Activated CD8-positive, alpha-beta T cell treated with anti-CD3 and anti-CD28 coated beads for 36 hours (primary cell): ENCODE measurements around the gene MBP. TPM values are rescaled to one million over a fixed set of nuclear protein-coding genes. Genes with fewer than 3 reads are reported as not detected.

ENCODE experiments used
- ATAC-seq: fragments of 200-7000 bp; cut with Tn5 transposase; one replicate; pipeline ENCODE4 v1.10.0; 2021; ENCODE audit warnings: mild to moderate bottlenecking, moderate library complexity
- CTCF ChIA-PET: fragments of 350-600 bp; sonication (Branson Sonifier 250); formaldehyde crosslinking; loops from one replicate; lab custom pipeline; 2021; ENCODE audit warnings: antibody characterized with exemption; lab: Charles Lee
- POLR2A ChIA-PET: fragments of 350-600 bp; sonication (Branson Sonifier 250); formaldehyde crosslinking; loops from one replicate; lab custom pipeline; 2021; ENCODE audit warnings: antibody characterized with exemption; lab: Charles Lee
- DNase-seq: peaks from one replicate; pipeline ENCODE4 v3.0.0-alpha.2; 2020
- H3K27ac Mint-ChIP-seq: one replicate; pipeline ENCODE4 v1.8.0; 2021; ENCODE audit warnings: mild to moderate bottlenecking, mixed read lengths
- H3K27me3 Mint-ChIP-seq: one replicate; pipeline ENCODE4 v1.8.0; 2021; ENCODE audit warnings: mixed read lengths
- H3K36me3 Mint-ChIP-seq: one replicate; pipeline ENCODE4 v1.8.0; 2021; ENCODE audit warnings: low read depth, mixed read lengths
- H3K4me1 Mint-ChIP-seq: one replicate; pipeline ENCODE4 v1.8.0; 2021; ENCODE audit warnings: low read depth, mixed read lengths
- H3K4me3 Mint-ChIP-seq: one replicate; pipeline ENCODE4 v1.8.0; 2021; ENCODE audit warnings: mild to moderate bottlenecking, moderate library complexity, mixed read lengths
- H3K9me3 Mint-ChIP-seq: one replicate; pipeline ENCODE4 v1.8.0; 2021; ENCODE audit warnings: mixed read lengths
- intact Hi-C: fragments of 100-400 bp; cut with micrococcal nuclease; formaldehyde crosslinking; loops from one replicate; pipeline ENCODE4 v1.10.0; 2022
- total RNA-seq, 2 experiments: library from RNA; stranded (reverse); gene quantifications; one replicate each; pipeline ENCODE4 v1.2.3, GENCODE V29; 2021
- TF ChIP-seq, protein P1 (sequence below): fragments of 200-600 bp; IDR thresholded peaks from one replicate; pipeline ENCODE4 v1.8.0; 2022; ENCODE audit warnings: antibody characterized with exemption, mild to moderate bottlenecking

The MBP gene
- total RNA-seq, 2 experiments from 2014 or later: 39.9 to 41.5 TPM

DNA sequence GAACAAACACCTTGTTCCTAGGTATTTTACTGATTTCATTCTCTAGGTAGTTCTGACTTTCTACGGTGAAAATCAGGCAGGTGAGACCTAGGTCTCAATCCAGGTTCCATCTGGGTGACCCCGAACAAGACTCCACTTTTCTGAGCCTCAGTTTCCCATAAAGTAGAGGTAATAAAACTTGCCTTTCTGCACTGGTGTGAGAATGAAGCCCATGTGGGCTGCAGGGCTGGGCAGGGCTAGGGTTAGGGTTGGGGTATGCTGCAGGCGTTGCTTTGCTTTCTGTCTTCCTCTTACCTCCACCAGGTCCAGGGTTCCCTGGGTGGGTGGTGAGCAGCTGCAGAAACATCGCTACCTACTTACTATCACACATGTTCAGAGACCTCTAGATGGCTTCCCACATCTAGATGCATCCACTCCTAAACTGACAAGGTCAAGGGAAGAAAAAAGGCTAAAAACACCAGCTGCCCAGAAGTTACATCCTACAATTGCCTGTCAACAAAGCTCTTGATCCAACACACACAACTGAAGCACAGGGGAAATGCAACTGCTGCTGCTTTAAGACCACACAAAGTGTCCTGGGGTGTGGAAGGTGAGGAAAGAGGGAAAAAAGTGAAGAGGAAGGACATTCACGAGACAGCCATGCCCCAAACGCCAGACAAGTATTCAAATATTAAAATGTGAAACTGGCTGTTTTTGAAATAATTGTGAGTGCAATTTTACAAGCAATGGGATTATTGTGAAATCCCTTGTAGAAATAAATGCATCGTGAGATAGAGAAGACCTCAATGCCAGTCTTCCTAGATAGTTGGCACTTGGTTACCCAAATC lies 23.5 kb downstream of the MBP start:
- DNase-seq (no peak), ATAC-seq (no peak)
- intact Hi-C loops: no loop called here
- H3K9me3 Mint-ChIP-seq: peaks cover 20% of the 10 kb centered on the region
- H3K4me3 Mint-ChIP-seq: no peak overlapping the region
- H3K27ac Mint-ChIP-seq: peak overlapping the region; percentile 66
- H3K4me1 Mint-ChIP-seq: peaks cover 92% of the 10 kb centered on the region
- H3K36me3 Mint-ChIP-seq: peaks cover 77% of the 10 kb centered on the region
- TF ChIP-seq, protein P1, sequence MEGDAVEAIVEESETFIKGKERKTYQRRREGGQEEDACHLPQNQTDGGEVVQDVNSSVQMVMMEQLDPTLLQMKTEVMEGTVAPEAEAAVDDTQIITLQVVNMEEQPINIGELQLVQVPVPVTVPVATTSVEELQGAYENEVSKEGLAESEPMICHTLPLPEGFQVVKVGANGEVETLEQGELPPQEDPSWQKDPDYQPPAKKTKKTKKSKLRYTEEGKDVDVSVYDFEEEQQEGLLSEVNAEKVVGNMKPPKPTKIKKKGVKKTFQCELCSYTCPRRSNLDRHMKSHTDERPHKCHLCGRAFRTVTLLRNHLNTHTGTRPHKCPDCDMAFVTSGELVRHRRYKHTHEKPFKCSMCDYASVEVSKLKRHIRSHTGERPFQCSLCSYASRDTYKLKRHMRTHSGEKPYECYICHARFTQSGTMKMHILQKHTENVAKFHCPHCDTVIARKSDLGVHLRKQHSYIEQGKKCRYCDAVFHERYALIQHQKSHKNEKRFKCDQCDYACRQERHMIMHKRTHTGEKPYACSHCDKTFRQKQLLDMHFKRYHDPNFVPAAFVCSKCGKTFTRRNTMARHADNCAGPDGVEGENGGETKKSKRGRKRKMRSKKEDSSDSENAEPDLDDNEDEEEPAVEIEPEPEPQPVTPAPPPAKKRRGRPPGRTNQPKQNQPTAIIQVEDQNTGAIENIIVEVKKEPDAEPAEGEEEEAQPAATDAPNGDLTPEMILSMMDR: no peak
- CTCF ChIA-PET: interaction anchor here (1.4 to 9.8 kb wide), 3 partner anchors 15 to 54 kb away, joined by 4 to 92 read pairs (median 5); no protein-coding TSS in a partner anchor
- H3K27me3 Mint-ChIP-seq: no peaks in the 10 kb centered on the region
- POLR2A ChIA-PET: interaction anchor here (0.6 to 20.2 kb wide), 5 partner anchors 18 to 278 kb away, joined by 3 to 337 read pairs (median 3); partner anchors contain the start of gene MBP

DNA sequence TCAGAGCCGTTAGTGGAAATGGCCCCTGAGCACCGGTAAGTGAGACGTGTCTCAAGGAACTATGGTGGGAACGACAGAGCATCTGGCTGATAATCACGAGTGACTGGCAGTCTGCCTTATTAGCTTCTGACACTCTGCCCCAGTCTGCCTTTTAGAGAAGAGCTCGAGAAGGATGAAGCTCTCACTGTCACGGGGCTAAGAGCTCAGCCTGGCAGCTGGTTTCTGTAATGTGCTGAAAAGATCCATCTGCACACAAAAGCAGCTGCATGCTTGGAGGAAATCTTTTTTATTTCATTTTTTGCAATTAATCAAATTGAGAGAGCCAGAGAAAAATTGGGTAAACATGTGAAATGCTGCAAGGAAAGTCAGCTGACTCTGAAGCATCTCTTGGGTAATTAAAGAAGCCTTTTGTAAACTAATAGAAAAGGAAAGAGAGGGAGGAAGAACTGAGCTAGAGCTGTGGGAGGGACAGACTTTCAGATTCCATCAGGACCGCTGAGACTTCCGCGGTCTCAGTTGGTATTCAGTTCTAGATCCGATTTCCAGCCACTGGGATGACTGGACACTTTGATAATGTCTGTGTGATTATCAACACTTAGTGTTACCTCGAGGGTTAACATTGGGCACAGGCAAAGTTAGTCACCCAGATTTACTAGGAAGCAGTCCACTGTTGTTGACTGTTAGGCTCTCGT lies 24.4 kb downstream of the MBP start:
- ATAC-seq (peak; percentile 57), DNase-seq (peak; percentile 57)
- CTCF ChIA-PET: interaction anchor here (0.8 to 9.8 kb wide), 5 partner anchors 16 to 53 kb away, joined by 3 to 92 read pairs (median 4); no protein-coding TSS in a partner anchor
- Mint-ChIP-seq H3K4me3 (peak overlapping the region; percentile 29), H3K4me1 (peaks cover 92% of the 10 kb centered on the region), H3K36me3 (peaks cover 79% of the 10 kb centered on the region), H3K9me3 (peaks cover 20% of the 10 kb centered on the region), H3K27ac (peak overlapping the region; percentile 68), H3K27me3 (no peaks in the 10 kb centered on the region)
- TF ChIP-seq, protein P1: no peak
- intact Hi-C loops: no loop called here
- POLR2A ChIA-PET: interaction anchor here (0.6 to 20.2 kb wide), 8 partner anchors 8 to 52 kb away, joined by 3 to 337 read pairs (median 4); partner anchors contain the start of gene MBP

DNA sequence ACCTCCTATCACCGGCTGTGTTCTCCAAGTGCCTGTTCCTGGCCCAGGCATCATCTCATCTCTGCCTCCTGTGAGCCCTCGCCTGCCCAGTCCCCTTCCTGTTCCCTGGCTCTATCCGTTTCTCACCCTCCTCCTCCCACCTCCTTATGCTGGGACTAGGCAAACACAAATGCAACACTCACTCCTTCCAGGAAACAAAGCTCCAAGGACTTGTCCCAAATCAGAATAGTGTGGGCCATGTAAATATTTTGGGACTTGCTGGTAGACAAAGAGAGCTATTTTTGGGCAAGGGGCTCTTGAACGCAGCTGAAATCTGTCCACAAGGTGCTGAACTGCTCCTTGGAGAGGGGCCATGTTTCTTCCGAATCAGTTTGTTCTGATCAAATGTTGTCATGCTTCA lies 25.3 kb downstream of the MBP start:
- Mint-ChIP-seq H3K27ac (peak overlapping the region; percentile 85), H3K9me3 (peaks cover 20% of the 10 kb centered on the region), H3K4me1 (peaks cover 93% of the 10 kb centered on the region), H3K36me3 (peaks cover 73% of the 10 kb centered on the region), H3K4me3 (no peak overlapping the region), H3K27me3 (no peaks in the 10 kb centered on the region)
- TF ChIP-seq, protein P1: no peak
- DNase-seq (no peak), ATAC-seq (no peak)
- ChIA-PET POLR2A (interaction anchor here (0.6 to 20.2 kb wide), 6 partner anchors 9 to 45 kb away, joined by 3 to 337 read pairs (median 5); partner anchors contain the start of gene MBP), CTCF (interaction anchor here (0.6 to 9.8 kb wide), 6 partner anchors 11 to 107 kb away, joined by 3 to 92 read pairs (median 4); no protein-coding TSS in a partner anchor)
- intact Hi-C loops: no loop called here

DNA sequence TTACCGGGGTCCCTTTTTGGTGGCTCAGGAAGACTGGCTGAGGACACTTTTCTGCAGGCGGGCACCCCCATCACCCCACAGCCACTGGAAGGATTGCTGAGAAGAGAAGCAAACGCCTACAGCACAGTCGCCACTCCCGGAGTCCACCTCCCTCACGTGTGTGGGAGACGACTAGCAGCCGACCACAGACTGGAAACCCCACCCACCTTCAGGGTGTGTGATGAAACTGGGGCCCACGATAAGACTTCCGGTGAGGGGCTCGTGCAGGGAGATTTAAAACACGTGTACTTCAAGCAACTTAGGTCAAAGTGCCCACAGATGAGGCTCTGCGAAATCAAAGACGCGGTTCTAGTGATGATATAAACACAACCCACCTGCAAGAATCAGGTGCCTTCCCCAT lies 26.3 kb downstream of the MBP start:
- Mint-ChIP-seq H3K36me3 (peaks cover 68% of the 10 kb centered on the region), H3K9me3 (peaks cover 20% of the 10 kb centered on the region), H3K4me1 (peaks cover 93% of the 10 kb centered on the region), H3K27ac (peak overlapping the region; percentile 85), H3K27me3 (no peaks in the 10 kb centered on the region), H3K4me3 (peak overlapping the region; percentile 31)
- TF ChIP-seq, protein P1: no peak
- POLR2A ChIA-PET: interaction anchor here (0.5 to 20.2 kb wide), 7 partner anchors 8 to 1461 kb away, joined by 3 to 337 read pairs (median 5); partner anchors contain the start of gene MBP
- CTCF ChIA-PET: interaction anchor here (1.1 to 9.8 kb wide), 3 partner anchors 8 to 105 kb away, joined by 4 to 92 read pairs (median 6); no protein-coding TSS in a partner anchor
- intact Hi-C loops: no loop called here
- ATAC-seq (peak; percentile 8), DNase-seq (peak; percentile 89)
